Kidney glomerular epithelial cell (primary cell): ENCODE measurements around the gene WSB2.
"Not testable (repeated sequence)": the region's sequence is repeated elsewhere in the genome, so short reads cannot be mapped to it uniquely, and the experiment has no call there.

Experiments used
- DNase-seq: peaks from one replicate; lab custom pipeline; 2025; lab: John Stamatoyannopoulos, UW

Gene WSB2

DNA sequence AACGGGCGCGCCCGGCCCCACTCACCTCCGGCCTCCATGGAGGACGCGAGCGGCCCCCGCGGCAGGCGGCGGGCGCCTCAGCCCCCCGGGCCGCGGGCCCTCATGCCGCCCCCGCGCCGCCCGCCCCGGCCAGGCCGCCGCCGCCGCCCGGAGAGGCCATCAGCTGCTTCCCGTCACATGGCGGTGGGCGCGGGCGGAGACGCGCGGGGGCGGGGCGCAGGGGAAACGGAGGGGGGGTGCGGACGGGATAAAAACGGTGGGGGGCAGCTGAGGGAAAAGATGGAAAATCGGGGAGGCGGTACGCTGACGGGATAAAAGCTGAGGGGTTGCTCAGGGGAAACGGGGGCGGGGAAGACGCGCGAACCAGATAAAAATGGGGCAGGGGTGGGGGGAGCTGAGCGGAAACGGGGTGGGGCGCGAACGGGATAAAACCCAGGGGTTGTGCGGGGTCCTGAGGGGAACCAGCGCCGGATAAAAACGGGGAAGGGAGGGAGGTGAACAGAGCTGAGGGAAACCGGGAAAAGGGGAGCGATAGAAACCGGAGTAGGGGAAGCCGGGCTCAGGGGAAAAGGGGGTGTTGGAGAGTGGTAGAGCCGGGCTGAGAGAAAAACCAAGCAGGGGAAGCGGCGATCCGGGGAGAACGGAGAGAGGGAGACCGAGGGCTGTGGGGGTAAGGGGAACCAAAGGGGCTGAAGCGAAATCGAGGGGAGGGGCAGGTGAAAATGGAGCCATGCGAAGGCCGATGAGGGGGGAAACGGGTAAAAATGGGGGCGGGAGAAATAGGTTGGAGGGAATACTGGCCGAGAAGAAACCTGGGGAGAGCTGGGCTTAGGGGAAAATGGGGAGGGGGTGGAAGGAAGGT is at the start of gene WSB2:
WSB2 (minus strand) TSS at position 169 of the 862 bp plus-strand sequence; CDS start at position 38, 131 bp downstream.
- peak; percentile 5 for DNase-seq

DNA sequence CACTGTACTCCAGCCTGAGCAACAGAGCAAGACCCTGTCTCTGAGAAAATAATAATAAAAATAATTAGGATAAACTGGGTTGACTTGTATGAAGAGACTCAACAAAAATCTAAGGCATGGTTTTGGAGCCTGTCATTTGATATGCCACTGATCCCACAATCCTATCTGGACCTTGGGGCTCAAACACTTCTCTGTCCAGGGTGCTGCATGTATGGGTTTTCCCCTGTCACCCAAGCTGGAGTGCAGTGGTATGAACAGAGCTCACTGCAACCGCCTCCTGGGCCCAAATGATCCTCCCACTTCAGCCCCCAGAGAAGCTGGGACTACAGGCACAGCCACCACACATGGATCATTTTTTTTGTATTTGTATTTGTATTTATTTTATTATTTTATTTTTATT is 48.1 kb upstream of the WSB2 start:
- no peak for DNase-seq

- no peak for DNase-seq
These were observed 46.7 kb upstream of the WSB2 start for GRCh38 chr12:118107694-118108093.

DNA sequence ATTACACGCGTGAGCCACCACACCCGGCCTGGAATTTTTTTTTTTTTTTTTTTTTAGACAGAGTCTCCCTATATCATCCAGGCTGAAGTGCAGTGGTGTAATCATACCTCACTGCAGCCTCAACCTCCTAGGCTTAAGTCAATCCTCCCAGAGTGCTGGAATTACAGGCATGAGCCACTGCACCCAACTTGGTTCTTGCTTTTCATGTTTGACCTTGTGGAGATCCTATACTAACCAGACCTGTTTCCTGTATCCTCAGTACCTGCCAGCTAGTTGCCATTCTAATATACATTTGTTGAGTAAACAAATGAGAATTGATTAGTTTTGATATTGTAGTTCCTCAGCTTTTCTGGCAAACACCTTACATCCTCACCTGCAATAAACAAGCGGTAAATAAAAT is 46.0 kb upstream of the WSB2 start:
- no peak for DNase-seq

- peak; percentile 27 for DNase-seq
These were observed 42.8 kb upstream of the WSB2 start, which contains the start of gene VSIG10 for GRCh38 chr12:118103601-118104382. Gene VSIG10, minus strand, starts transcription at chr12:118104011. Its CDS starts 340 bp downstream, at chr12:118103671.

DNA sequence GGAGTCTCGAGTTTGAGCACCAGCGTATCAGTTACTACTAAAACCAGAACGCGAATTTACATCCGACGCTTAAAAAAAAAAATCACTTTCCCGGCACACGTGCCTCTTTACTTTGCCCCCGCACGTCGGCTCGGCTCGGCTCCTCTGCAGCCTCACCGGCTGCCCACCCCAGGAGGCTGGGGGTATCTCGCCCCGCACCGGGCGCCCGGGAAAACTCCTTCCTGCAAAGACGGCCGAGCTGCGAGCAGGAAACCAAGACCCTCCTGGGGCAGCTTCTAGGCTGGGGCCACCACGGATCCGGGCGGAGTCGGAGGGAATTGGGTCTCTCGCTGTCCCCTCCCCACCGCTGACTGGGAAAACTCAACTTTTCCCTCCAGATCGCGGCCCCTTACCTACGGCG is 42.2 kb upstream of the WSB2 start:
- no peak for DNase-seq

DNA sequence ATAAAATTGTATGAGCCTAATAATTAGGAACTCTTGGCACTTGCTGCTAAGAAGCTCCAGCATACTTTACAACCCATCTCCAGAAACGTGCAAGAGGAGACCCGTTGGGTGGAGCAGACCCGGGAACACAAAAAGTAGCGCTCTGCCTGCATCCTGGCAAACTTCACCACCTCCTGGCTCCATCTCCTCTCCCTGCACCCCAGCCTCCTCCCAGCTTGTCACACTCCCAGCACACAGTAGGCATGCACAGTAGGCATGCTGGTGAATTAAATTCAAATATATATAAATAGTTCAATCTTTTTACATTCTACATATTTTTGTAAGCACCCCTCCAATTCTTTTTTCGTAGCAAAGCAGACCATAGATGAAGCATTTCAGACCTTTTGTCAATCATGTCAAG is 41.6 kb upstream of the WSB2 start:
- no peak for DNase-seq

DNA sequence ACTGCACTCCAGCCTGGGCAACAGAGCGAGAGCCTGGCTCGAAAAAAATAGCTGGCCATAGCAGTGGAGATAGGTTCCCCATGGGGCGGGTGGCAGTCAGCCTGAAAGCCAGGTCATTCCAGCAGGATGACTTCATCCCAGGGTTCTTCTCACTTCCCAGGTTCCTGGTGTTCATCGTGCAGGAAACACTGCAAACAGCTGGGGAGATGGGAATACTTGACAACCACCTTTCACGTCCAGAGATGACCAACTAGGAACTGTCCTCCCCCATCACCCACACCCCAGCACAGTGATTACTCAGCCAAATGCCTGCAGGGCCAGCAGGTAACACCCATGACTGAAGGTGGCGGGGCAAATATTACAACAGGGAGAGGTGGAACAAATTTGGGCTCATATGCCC is 41.1 kb upstream of the WSB2 start:
- DNase-seq = peak; percentile 83

GRCh38 chr12:118101051-118101450 is 40.1 kb upstream of the WSB2 start:
- no peak for DNase-seq

- DNase-seq = no peak
These were observed 38.1 kb upstream of the WSB2 start for GRCh38 chr12:118098911-118099671.

GRCh38 chr12:118098401-118098800 is 37.4 kb upstream of the WSB2 start:
- no peak for DNase-seq

- DNase-seq = no peak
These were observed 33.1 kb upstream of the WSB2 start for GRCh38 chr12:118094039-118094438.

DNA sequence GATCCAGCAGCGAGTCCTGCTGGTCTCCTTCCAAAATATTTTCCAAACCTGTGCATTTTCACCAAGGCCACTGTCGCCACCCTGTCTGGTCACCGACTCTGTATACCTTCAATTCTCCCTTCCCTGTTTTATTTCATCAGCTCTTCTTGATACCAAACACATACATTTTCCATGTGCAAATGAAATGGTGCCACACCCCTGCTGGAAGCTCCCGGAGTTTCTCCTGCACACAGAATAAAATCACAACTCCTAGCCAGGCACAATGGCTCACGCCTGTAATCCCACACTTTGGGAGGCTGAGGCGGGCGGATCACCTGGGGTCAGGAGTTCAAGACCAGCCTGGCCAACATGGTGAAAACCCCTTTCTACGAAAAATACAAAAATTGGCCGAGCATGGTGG is 28.8 kb upstream of the WSB2 start:
- DNase-seq = no peak

DNA sequence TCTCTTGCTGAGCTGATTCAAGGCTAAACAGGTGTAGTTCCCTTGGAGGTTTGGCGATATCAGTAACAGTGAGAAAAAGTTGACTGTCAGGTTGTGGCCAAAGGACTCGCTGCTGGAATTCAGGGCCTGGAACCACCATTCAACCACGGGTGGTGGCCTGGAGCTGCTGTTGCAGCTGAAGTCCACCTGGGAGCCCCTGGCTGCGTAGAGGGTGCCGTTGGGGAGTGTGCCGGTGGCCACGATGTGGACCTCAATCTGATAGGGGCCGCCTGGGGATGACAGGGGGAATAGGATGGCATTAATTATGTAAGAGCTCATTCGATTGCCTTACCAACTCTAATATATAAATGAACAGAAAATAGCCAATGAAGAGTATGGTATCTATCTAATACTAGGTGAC is 21.2 kb upstream of the WSB2 start:
- no peak for DNase-seq

DNA sequence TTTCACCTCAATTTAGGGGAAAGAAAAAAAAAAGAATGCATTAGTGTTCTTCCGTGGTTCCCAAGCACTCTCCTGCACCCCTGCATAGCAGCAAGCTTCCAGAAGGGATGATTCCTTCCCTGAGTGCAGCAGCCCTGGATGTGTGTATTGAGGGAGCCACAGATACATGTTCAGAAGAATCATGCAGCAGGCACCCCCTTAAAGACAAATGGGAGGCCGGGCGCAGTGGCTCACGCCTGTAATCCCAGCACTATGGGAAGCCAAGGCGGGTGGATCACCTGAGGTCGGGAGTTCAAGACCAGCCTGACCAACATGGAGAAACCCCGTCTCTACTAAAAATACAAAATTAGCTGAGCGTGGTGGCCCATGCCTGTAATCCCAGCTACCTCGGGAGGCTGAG is 20.5 kb upstream of the WSB2 start:
- not testable (repeated sequence) for DNase-seq

- no peak for DNase-seq
These were observed 12.8 kb upstream of the WSB2 start for GRCh38 chr12:118073768-118074167.

- no peak for DNase-seq
These were observed 9.7 kb upstream of the WSB2 start for GRCh38 chr12:118070650-118071049.

- no peak for DNase-seq
These were observed 7.5 kb upstream of the WSB2 start for GRCh38 chr12:118068445-118068844.

GRCh38 chr12:118065380-118065779 is 4.4 kb upstream of the WSB2 start:
- DNase-seq = no peak

GRCh38 chr12:118064608-118065007 is 3.6 kb upstream of the WSB2 start:
- DNase-seq = no peak

DNA sequence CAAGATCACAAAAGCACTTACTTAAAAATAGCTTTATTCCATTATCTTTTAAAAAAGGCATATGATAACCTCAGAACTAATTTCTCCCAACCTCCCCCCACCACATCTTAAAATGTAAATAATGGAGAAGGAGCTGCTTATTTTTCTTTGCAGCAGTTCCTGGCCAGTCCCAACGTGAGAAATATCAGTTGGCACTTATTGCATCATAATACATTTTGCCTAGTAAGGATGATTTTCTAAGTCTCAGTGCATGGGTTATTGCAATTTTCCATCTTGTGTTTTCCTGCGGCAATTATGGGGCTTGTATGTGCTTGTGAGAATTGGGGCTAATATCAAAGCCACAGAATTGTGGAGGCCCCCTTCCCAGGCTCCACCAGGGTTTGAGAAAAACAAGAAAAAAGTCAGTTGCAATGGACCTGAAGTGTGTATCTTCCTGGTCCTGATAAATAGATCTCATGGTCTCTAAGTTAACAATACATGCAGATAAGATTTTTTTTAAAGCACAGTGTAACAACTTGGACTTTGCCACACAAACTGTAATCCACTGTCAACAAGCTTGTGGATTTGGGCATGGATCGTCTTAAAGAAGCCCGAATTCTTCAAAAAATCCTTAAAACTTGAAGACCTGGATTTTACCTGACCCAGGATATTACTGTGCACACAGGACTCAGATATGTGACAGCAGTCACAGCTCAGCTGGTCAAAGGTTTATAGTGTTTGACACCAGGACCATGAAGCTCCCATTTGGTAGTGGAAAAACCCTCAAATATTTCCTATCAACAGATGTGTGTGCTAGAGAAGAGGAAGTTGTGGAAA is 2.8 kb upstream of the WSB2 start:
- DNase-seq = no peak
